Naive thymus-derived CD4-positive, alpha-beta T cell (primary cell): ENCODE results near the gene HEXIM2. TPM values are rescaled to one million over a fixed set of nuclear protein-coding genes. Genes with fewer than 3 reads are reported as not detected.
A peak's percentile ranks its signal among the peaks of the same experiment; 100 is the strongest.

Source experiments
- ATAC-seq: fragments of 150-1000 bp; cut with Tn5 transposase; 2 replicates; pipeline ENCODE4 v1.10.0; 2021; ENCODE audit warnings: mild to moderate bottlenecking, moderate library complexity
- CTCF ChIA-PET: fragments of 350-600 bp; sonication (Branson Sonifier 250); formaldehyde crosslinking; loops from one replicate; lab custom pipeline; 2021; ENCODE audit warnings: antibody characterized with exemption; lab: Charles Lee
- POLR2A ChIA-PET: fragments of 350-600 bp; sonication (Branson Sonifier 250); formaldehyde crosslinking; loops from one replicate; lab custom pipeline; 2021; ENCODE audit warnings: antibody characterized with exemption, inconsistent platforms; lab: Charles Lee
- DNase-seq, 9 donors: peaks; one replicate each; pipeline versions ENCODE4 v3.0.0 to v3.0.0-alpha.2; 2020 to 2022; ENCODE audit warnings: mixed read lengths in 1 of 9
- H3K27ac ChIP-seq: one replicate; pipeline ENCODE4 v1.7.0; 2013; ENCODE audit warnings: mild to moderate bottlenecking, low read depth, low read length, moderate library complexity
- H3K27me3 ChIP-seq, 2 donors: one replicate each; pipeline ENCODE4 v1.7.0; 2013; ENCODE audit warnings: low read length in 2 of 2, mild to moderate bottlenecking in 2 of 2, moderate library complexity in 2 of 2; ENCODE audit not compliant: control insufficient read depth in 2 of 2, insufficient read depth in 2 of 2
- H3K36me3 ChIP-seq, 3 experiments: 1 replicate in 2 of 3; 2 replicates in 1 of 3; pipeline ENCODE4 v1.7.0; 2013; ENCODE audit warnings: low read length in 3 of 3, mild to moderate bottlenecking in 3 of 3, moderate library complexity in 1 of 3; ENCODE audit not compliant: insufficient read depth in 3 of 3, control insufficient read depth in 2 of 3
- H3K4me1 ChIP-seq, 2 donors: one replicate each; pipeline ENCODE4 v1.7.0; 2013; ENCODE audit warnings: low read length in 2 of 2, mild to moderate bottlenecking in 2 of 2, moderate library complexity in 1 of 2; ENCODE audit not compliant: control insufficient read depth in 2 of 2, insufficient read depth in 2 of 2
- H3K4me3 ChIP-seq: 2 replicates; pipeline ENCODE4 v1.7.0; 2013; ENCODE audit warnings: mild to moderate bottlenecking, low read length
- H3K9me3 ChIP-seq, 3 experiments: 1 replicate in 2 of 3; 2 replicates in 1 of 3; pipeline ENCODE4 v1.7.0; 2013; ENCODE audit warnings: low read length in 3 of 3; ENCODE audit not compliant: control insufficient read depth in 2 of 3
- H3K27ac Mint-ChIP-seq, 9 donors: one replicate each; pipeline ENCODE4 v1.8.0; 2020 to 2022; ENCODE audit warnings: mixed read lengths in 9 of 9, mild to moderate bottlenecking in 8 of 9, moderate library complexity in 5 of 9, inconsistent platforms in 2 of 9
- H3K27me3 Mint-ChIP-seq, 5 donors: one replicate each; pipeline ENCODE4 v1.8.0; 2021 to 2022; ENCODE audit warnings: mixed read lengths in 5 of 5, mild to moderate bottlenecking in 1 of 5
- H3K36me3 Mint-ChIP-seq, 5 donors: one replicate each; pipeline ENCODE4 v1.8.0; 2020 to 2022; ENCODE audit warnings: mixed read lengths in 5 of 5, mild to moderate bottlenecking in 3 of 5, inconsistent platforms in 1 of 5
- H3K4me1 Mint-ChIP-seq, 7 donors: one replicate each; pipeline ENCODE4 v1.8.0; 2020 to 2022; ENCODE audit warnings: mixed read lengths in 7 of 7, mild to moderate bottlenecking in 3 of 7, inconsistent platforms in 1 of 7
- H3K4me3 Mint-ChIP-seq, 10 donors: one replicate each; pipeline ENCODE4 v1.8.0; 2020 to 2022; ENCODE audit warnings: mild to moderate bottlenecking in 10 of 10, mixed read lengths in 10 of 10, moderate library complexity in 6 of 10, inconsistent platforms in 2 of 10
- H3K9me3 Mint-ChIP-seq, 11 donors: one replicate each; pipeline ENCODE4 v1.8.0; 2020 to 2022; ENCODE audit warnings: mixed read lengths in 11 of 11, mild to moderate bottlenecking in 4 of 11, inconsistent platforms in 1 of 11, moderate library complexity in 1 of 11
- intact Hi-C, 2 donors: fragments of 100-400 bp; cut with micrococcal nuclease; formaldehyde crosslinking; loops; one replicate each; pipeline ENCODE4 v1.15.1; 2023
- polyA plus RNA-seq, 2 donors: library from polyadenylated mRNA; unstranded; fragments of 300-500 nt; fragmentation: Illumina TruSeq; gene quantifications; one replicate each; pipeline ENCODE4 v1.2.3, GENCODE V29; 2021
- total RNA-seq, 6 experiments: library from RNA in 5 of 6; stranded (reverse) in 5 of 6; gene quantifications; 1 replicate in 5 of 6; 2 replicates in 1 of 6; pipeline ENCODE4 v1.2.3 and lab custom pipeline; 2021 to 2026

Gene HEXIM2
- total and polyA plus RNA-seq, 7 experiments from 2014 or later, result 2.2 to 8.2 (median 3.2) TPM

DNA sequence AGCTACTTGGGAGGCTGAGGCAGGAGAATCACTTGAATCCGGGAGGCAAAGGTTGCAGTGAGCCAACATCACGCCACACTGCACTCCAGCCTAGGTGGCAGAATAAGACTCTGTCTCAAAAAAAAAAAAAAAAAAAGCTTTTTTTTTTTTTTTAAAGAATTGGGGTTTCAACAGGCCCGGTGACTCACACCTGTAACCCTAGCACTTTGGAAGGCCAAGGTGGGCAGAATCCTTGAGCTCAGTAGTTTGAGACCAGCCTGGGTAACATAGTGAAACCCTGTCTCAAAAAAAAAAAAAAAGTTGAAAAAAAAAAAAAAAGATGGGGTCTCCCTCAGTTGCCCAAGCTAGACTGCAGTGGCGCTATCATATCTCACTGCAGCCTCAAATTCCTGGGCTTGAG is 6.6 kb upstream of the HEXIM2 start:
- Mint-ChIP-seq H3K4me1 (peaks cover 30 to 62% (median 49%) of the 10 kb centered on the region in 7 donors), H3K4me3 (no peak overlapping the region), H3K27me3 (no peaks in the 10 kb centered on the region), H3K9me3 (no peaks in the 10 kb centered on the region), H3K27ac (peak overlapping the region in 2 of 9 donors; percentile 19 to 81), H3K36me3 (peaks cover 0 to 20% (median 6%) of the 10 kb centered on the region in 5 donors)
- no peaks in the 10 kb centered on the region for H3K27me3 ChIP-seq
- H3K9me3 ChIP-seq, result no peaks in the 10 kb centered on the region
- no peak overlapping the region for H3K4me3 ChIP-seq
- peak overlapping the region; percentile 40 for H3K27ac ChIP-seq
- ATAC-seq, result no peak
- no peaks in the 10 kb centered on the region for H3K36me3 ChIP-seq
- ChIA-PET POLR2A (interaction anchor here (0.8 to 1.8 kb wide), 5 partner anchors 9 to 94 kb away, joined by 3 to 8 read pairs (median 3); partner anchors contain the start of gene NMT1), CTCF (interaction anchor here (0.6 to 2.1 kb wide), 6 partner anchors 20 to 978 kb away, joined by 3 to 13 read pairs (median 4); partner anchors contain the start of gene ACBD4)
- peaks cover 18 to 32% of the 10 kb centered on the region in 2 donors for H3K4me1 ChIP-seq
- intact Hi-C loops, result no loop called here
- no peak for DNase-seq

- peaks cover 32 to 61% (median 51%) of the 10 kb centered on the region in 7 donors for H3K4me1 Mint-ChIP-seq
- ChIA-PET CTCF (interaction anchor here (0.6 to 2.1 kb wide), 6 partner anchors 20 to 978 kb away, joined by 3 to 13 read pairs (median 6); partner anchors contain the start of gene ACBD4), POLR2A (interaction anchor here (0.8 to 1.8 kb wide), 5 partner anchors 9 to 95 kb away, joined by 3 to 8 read pairs (median 3); partner anchors contain the start of gene NMT1)
- Histone ChIP-seq H3K27me3 (no peaks in the 10 kb centered on the region), H3K4me3 (no peak overlapping the region), H3K36me3 (peaks cover 0 to under 1% (median 0%) of the 10 kb centered on the region in 3 experiments), H3K9me3 (no peaks in the 10 kb centered on the region), H3K27ac (peak overlapping the region; percentile 40), H3K4me1 (peaks cover 23 to 34% of the 10 kb centered on the region in 2 donors)
- no peaks in the 10 kb centered on the region for H3K9me3 Mint-ChIP-seq
- H3K27ac Mint-ChIP-seq, result peak overlapping the region in 5 of 9 donors; percentile 20 to 81 (median 38)
- intact Hi-C loops, result no loop called here
- H3K36me3 Mint-ChIP-seq, result peaks cover 0 to 18% (median 6%) of the 10 kb centered on the region in 5 donors
- H3K4me3 Mint-ChIP-seq, result peak overlapping the region in 2 of 10 donors; percentile 12 to 16
- no peaks in the 10 kb centered on the region for H3K27me3 Mint-ChIP-seq
- DNase-seq, result no peak
- no peak for ATAC-seq
These were observed 6.2 kb upstream of the HEXIM2 start for GRCh38 chr17:45155483-45155882.

DNA sequence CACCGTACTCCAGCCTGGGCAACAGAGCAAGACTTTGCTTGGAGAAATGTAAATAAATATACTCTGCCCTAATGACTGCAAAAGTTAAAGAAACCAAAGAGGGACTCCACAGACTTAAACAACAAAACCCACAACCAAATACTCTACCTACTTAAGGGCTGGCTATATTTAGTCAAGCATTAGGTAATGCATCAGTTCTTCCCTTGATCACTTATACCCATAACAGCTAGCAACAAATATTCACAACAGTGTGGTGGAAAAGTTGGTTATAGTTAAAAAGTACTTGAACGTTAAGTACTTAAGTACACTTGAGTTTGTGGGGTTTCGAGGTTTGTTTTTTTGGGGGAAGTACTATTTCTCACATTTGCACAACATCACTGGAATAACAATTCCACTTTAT is 5.4 kb upstream of the HEXIM2 start:
- Histone ChIP-seq H3K4me1 (peaks cover 17 to 28% of the 10 kb centered on the region in 2 donors), H3K27me3 (no peaks in the 10 kb centered on the region), H3K27ac (no peak overlapping the region), H3K4me3 (no peak overlapping the region), H3K9me3 (no peaks in the 10 kb centered on the region), H3K36me3 (peaks cover 0 to 8% (median 0%) of the 10 kb centered on the region in 3 experiments)
- Mint-ChIP-seq H3K9me3 (no peaks in the 10 kb centered on the region), H3K27me3 (no peaks in the 10 kb centered on the region), H3K4me3 (peak overlapping the region in 1 of 10 donors; percentile 21), H3K27ac (peak overlapping the region in 5 of 9 donors; percentile 7 to 52 (median 44)), H3K4me1 (peaks cover 27 to 53% (median 46%) of the 10 kb centered on the region in 7 donors), H3K36me3 (peaks cover 0 to 13% (median 6%) of the 10 kb centered on the region in 5 donors)
- ATAC-seq (no peak), DNase-seq (no peak)
- ChIA-PET CTCF (interaction anchor here (1.1 to 2.1 kb wide), 4 partner anchors 21 to 79 kb away, joined by 3 to 13 read pairs (median 8); partner anchors contain the start of gene ACBD4), POLR2A (interaction anchor here (1.8 to 9.7 kb wide), 3 partner anchors 6 to 17 kb away, joined by 6 to 516 read pairs (median 8); partner anchors contain the start of gene HEXIM1)
- intact Hi-C loops, result no loop called here

DNA sequence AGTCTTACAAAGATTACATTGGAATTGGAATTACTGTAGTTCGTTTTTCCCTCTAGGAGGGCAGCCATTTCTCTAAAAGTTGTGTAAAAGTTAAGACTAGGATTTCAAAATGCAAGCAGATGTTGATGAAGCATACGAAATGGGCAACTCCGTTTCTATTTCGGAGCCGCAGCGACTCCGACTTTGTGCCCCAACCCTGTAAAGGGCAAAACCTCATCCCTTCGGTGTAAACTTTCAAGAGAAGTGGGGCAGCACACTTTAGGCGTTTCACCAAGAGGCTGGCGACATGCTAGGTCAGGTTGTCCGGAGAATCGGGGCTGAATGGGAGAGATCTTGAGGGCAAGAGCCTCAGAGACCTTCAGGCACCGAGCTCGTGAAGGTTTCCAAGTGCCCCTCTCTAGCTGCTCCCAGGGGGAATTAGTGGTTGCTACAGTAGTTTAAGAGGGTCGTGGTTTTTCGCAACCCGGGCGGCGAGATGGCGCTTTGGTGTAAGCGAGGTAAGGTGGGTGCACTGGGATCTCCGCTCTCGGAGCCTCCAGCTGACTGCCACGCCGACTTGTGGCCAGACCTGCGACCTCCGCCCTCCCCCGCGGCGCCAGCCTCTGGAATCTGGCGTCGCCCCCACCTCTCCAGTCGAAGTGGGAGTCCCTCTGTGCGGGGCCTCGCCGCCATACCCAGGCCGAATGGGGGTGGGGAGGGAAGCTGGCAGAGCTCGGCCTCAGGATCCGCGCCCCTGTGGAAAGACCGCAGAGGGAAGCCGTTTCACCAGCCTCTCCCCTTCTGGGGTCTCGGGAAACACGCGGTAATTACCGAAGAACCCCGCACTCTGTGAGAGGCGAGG is 1.0 kb upstream of the HEXIM2 start:
- Mint-ChIP-seq H3K36me3 (peaks cover 0 to 13% (median 6%) of the 10 kb centered on the region in 5 donors), H3K4me3 (peak overlapping the region; percentile 88 to 100 (median 96)), H3K4me1 (peaks cover 29 to 53% (median 48%) of the 10 kb centered on the region in 7 donors), H3K9me3 (no peaks in the 10 kb centered on the region), H3K27me3 (no peaks in the 10 kb centered on the region), H3K27ac (peak overlapping the region; percentile 97 to 100 (median 98))
- Histone ChIP-seq H3K27me3 (no peaks in the 10 kb centered on the region), H3K4me1 (peaks cover 15 to 27% of the 10 kb centered on the region in 2 donors), H3K4me3 (peak overlapping the region; percentile 95), H3K36me3 (peaks cover 0 to 9% (median 0%) of the 10 kb centered on the region in 3 experiments), H3K9me3 (no peaks in the 10 kb centered on the region), H3K27ac (peak overlapping the region; percentile 98)
- ChIA-PET POLR2A (interaction anchor here (0.7 to 9.7 kb wide), 19 partner anchors 11 to 252 kb away, joined by 3 to 516 read pairs (median 11); partner anchors contain the start of genes ACBD4, HEXIM1 and NMT1), CTCF (interaction anchor here (0.6 to 5.0 kb wide), 10 partner anchors 9 to 385 kb away, joined by 3 to 55 read pairs (median 5); partner anchors contain the start of genes ACBD4 and HEXIM1)
- DNase-seq (peak in 6 of 9 donors; percentile 32 to 75 (median 50)), ATAC-seq (peak; percentile 22)
- intact Hi-C loops, result loop anchor here (1.0 to 10.0 kb wide), 12 partner anchors 12 to 1678 kb away; partner anchors contain the start of genes DCAKD (in 2 of the 2), HEXIM1 (in 2 of the 2), MAP3K14 (in 2 of the 2) and NMT1 (in 2 of the 2)

DNA sequence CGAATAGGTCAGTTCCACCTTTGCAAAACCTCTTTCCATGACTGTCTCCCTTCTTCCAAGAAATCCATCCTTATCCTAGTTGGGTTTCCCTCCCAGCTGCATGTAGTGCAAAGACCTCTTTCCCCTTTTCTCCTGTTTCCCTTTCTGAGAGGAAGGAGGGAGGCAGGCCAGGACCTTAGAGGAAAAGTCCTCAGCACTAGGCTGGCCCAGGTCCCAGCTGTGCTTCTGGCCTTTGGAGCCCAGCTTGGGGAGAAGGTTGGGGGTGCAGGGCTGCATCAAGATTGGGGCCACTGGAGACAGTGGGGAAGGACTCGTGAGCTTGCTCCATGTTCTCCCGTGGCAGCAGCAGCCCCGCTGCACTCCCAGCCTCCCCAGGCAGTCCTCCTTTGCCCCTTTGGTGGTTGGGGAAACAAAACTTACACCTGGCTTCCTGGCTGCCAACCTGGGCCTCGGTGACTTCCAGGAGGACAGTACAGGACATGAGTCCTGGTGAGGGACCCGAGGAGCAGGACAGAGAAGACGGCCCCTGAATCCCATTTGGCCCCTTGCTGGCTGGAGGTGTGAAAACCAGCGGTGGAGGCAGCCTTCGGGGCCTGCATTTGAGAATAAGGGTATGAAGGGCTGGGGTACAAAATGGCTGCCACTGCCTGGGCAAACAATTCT is 481 bp downstream of the HEXIM2 start:
- H3K36me3 Mint-ChIP-seq, result peaks cover 0 to 16% (median 6%) of the 10 kb centered on the region in 5 donors

More for the DNA sequence above, 481 bp downstream of the HEXIM2 start:
- H3K9me3 Mint-ChIP-seq, result no peaks in the 10 kb centered on the region
- peaks cover 29 to 44% (median 36%) of the 10 kb centered on the region in 7 donors for H3K4me1 Mint-ChIP-seq
- no peaks in the 10 kb centered on the region for H3K27me3 Mint-ChIP-seq
- Histone ChIP-seq H3K4me3 (peak overlapping the region; percentile 70), H3K4me1 (peaks cover 15 to 27% of the 10 kb centered on the region in 2 donors), H3K36me3 (peaks cover 0 to 9% (median 0%) of the 10 kb centered on the region in 3 experiments), H3K9me3 (no peaks in the 10 kb centered on the region), H3K27me3 (no peaks in the 10 kb centered on the region), H3K27ac (peak overlapping the region; percentile 37)
- ChIA-PET CTCF (interaction anchor here (1.2 to 5.0 kb wide), 5 partner anchors 8 to 35 kb away, joined by 3 to 55 read pairs (median 12); partner anchors contain the start of genes ACBD4 and HEXIM1), POLR2A (interaction anchor here (0.7 to 9.7 kb wide), 22 partner anchors 10 to 963 kb away, joined by 3 to 516 read pairs (median 5); partner anchors contain the start of genes ACBD4, ATXN7L3, FMNL1 and HEXIM1)
- ATAC-seq (no peak), DNase-seq (no peak)
- peak overlapping the region; percentile 88 to 100 (median 96) for H3K4me3 Mint-ChIP-seq
- H3K27ac Mint-ChIP-seq, result peak overlapping the region; percentile 36 to 99 (median 97)
- intact Hi-C loops, result loop anchor here (5.0 to 10.0 kb wide), 2 partner anchors 837 to 1680 kb away; partner anchors contain the start of genes DHX8 (in 1 of the 2) and SLC25A39 (in 1 of the 2)
